Measurements from ENCODE around the gene NAXD.
"Not testable (repeated sequence)": the region's sequence is repeated elsewhere in the genome, so short reads cannot be mapped to it uniquely, and the experiment has no call there.

NAXD gene

DNA sequence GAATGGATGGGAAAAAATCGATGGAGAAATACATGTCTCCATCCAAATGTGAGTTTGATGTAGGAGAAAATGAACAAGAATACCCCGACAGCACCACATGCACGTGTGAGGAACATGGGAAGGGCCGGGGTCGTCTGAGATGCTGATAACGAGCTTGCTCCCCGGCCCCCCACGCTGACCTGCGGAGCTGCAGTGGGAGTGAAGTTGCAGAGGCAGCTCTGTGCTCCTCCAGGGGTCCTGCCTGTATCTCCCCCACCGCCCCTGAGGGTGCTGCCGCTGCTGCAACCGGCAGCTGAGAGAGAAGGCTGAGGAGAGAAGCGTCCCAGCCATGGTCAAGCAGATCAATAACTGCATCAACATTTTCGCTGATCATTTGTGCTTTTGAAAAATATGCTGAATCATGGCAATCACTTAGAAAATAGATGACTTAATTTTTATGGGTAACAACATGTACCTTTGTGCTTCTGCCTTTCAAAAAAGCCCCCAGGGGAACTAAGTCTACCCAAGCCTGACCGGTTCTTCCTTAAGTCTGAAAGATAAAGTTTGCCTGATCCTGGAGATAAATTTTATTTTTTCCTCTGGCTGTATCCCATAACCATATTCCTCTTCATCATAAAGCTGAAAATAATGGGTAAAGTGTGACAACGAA, 18.2 kb upstream of the NAXD start:
- no peak for DNase-seq

DNA sequence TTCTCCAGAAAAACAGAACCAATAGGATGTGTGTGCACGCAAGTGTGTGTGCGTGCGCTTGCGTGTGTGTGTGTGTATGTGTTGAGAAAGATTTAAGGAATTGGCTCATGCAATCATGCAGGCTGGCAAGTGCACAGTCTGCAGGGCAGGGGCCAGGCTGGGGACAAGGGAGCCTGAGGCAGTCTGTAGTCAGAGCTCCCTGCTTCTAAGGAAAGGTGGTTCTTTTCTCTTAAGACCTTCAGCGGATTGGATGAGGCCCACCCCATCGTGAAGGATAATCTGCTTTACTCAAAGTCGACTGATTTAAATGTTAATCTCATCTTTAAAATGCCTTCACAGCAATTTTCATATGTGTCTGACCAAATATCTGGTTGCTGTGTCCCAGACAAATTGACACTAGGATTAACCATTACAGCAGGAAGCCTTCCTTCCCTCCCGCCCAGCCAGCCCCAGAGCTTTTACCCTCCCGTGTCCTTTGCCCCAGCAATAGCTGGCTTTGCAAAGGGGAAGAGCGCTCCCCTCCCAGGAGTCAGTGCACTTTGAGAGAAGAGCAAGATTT, 15.0 kb upstream of the NAXD start:
- no peak for DNase-seq

DNA sequence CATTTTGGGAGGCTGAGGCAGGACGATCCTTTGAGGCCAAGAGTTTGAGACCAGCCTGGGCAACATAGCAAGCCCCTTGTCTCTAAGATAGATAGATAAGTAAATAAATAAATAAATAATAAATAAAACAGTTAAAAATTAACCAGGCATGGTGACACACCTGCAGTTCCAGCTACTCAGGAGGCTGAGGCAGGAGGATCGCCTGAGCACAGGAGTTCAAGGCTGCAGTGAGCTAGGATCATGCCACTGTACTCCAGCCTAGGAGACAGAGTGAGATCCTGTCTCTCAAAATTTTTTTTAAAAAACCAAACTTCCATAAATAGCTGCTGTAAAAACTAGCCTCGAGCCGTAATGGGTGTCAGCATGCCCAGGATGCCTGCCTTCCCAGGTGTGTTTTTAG, 14.4 kb upstream of the NAXD start:
- DNase-seq: no peak

DNA sequence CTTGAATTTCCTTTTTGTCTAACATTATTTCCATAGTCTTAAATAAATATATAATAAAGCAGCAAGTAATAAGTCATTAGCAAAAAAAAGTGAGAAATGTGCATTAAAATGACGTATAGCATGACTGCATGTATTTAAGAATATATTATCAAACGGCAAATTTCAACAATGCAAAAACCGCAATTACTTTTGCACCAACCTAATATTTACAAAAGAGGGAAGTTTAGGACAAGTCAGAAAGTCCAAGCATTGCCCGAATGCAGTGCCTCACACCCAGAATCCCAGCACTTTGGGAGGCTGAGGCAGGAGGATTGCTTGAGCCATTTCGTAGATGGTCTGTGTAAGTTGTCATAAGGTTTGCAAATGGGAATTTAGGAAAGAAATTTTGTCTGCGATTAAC, 10.2 kb upstream of the NAXD start:
- DNase-seq: no peak

DNA sequence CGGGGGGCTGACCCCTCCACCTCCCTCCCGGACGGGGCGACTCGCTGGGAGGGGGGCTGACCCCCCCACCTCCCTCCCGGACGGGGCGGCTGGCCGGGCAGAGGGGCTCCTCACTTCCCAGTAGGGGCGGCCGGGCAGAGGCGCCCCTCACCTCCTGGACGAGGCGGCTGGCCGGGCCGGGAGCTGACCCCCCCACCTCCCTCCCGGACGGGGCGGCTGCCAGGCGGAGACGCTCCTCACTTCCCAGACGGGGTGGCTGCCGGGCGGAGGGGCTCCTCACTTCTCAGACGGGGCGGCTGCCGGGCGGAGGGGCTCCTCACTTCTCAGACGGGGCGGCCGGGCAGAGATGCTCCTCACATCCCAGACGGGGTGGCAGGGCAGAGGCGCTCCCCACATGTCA, 9.1 kb upstream of the NAXD start:
- not testable (repeated sequence) for DNase-seq

DNA sequence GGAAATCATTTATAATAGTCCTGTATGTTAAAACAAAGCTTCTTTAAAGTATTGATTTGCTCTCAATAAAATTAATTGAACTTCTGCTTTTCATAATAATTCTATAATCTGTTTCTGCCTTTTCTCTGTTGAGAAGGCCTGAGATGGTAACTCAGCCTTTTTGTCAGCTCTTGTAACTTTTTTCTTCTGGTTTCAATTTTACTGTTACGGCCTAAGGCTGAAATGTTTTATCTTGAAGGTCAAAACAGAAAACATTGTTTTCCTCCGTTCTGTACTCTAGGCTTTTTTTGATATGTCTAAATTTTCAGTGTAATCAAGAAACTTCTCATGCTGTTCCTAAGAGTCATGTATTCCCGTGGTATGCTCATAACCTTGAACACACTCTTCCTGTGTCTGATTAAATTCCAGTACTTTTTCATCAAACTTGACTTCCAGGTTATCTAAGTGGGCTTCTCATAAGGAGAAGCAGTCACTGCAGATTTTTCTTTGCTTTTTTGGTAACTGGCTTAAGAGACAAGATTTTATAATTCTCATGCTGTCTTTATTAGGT, 7.6 kb upstream of the NAXD start:
- DNase-seq: no peak

DNA sequence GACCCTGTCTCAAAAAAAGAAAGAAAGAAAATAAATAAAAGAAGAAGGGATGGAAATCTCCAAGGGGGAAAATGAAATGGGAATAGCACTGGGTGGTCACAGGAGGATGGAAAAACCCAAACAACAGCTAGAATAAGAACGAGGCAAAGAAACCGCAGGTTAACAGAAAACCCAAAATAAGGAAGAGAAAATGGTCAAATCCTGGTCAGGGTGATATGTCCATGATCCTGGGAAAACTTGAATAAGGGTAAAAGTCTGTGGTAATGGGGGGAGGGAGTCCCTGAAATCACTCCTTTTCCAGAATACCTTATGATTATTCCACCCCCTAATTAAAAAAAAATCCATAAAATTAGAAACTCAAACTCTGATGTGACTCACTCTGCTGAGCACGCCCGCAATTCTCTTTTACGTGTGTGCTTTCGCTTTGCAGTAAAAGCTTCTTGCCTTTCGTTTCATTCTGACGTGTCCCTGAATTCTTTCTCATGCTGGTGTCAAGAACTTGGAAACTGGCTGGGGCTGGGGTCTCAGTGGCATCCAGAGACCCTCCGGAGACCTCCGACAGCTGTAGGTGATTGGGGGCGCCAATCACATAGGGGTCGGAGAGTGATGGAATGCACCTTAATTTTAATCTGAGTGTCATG, 4.3 kb upstream of the NAXD start:
- no peak for DNase-seq

DNA sequence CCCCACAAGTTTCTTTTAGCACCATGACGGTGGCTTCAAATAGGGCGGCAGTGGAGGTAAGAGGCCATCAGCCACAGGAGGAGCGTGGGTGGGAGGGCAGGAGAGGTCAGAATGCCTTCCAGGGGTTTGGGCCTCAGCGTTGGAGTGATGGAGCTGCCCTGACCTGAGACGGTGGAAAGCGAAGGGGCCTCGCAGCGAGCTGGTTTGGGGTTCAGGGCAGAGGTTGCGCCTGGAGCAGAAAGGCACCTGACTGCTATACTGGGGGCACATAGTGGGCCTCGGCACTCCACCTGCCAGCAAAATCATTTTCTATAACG, 382 bp upstream of the NAXD start:
- no peak for DNase-seq

DNA sequence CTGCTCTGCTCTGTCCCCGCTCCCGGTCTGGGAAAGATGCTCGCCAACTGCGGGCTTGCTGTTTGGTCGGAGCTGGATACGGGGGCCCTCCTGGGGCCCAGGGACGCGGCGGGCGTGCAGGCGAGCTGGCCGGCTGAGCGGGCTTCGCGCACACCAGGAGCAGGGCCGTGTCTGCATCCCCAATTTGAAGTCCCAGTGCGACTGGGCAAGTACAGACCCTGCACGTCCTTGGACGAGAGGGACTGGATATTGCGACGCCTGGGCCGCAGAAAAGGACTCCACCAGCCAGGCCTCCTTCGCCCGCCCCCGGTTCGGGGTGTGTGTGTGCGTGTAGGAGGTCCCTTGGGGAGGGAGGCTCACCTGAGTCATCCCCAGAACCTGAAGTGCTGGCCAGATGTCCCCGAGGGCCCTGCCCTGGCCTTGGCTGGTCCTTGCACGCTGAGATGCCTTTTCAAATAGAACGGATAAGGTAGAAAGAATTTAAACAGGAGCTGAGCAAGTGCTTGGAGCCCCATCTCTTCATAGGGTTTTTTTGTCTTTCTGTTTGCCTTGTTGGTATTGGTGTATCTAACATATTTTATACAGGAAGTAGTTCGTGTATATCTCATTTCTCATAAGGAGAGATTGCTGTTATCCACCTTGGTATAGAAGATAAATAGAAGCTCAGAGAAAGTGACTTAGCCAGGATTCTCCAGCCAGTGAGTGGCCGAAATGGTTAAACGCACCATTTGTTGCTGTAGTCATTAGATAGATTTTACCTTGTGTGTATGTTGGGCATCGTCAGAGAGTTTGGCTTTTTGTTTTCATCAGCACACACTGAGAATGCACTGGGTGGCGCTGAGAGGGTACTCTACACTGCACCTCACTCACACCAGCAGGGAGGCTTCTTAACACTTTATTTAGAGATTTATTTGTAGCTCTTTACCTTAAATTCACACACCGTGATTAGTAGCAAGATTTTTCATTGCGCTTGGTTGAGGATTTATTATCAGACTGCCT, 1.1 kb downstream of the NAXD start:
- peak; percentile 34 for DNase-seq

DNA sequence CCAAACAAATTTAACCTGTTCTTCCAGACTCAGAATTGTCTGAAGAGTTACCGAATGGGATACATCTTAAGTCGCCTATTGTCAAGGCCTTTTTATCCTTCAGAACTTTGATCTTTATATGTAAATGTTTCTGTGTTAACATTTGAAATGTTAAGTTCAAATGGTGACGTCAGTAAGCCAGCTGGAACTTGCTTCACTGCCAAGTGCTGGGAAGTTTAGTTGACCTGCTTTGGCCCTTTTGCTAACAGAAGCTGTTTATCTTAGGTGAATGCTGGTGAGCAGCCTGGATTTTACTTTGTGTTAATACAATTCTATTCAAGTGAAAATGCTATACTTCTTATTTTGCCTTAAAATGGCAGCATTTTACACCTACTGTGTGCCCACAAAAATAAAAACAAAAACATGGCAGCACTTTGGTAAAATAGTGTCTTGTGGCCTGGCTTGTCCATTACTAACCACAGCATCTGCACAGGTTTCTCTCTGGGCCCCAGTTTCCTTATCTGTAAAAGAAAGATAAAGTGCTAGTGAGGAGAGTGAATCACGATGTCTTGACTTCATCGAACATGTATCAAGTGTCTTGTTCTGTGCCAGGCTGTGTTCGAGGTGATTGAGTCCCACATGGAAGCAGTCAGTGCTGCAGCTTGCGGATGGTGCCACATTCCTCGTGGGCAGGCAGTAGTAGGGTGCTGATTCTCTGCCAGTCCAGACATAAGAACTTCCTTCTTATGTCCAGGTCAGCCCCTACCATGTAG, 2.2 kb downstream of the NAXD start:
- no peak for DNase-seq

DNA sequence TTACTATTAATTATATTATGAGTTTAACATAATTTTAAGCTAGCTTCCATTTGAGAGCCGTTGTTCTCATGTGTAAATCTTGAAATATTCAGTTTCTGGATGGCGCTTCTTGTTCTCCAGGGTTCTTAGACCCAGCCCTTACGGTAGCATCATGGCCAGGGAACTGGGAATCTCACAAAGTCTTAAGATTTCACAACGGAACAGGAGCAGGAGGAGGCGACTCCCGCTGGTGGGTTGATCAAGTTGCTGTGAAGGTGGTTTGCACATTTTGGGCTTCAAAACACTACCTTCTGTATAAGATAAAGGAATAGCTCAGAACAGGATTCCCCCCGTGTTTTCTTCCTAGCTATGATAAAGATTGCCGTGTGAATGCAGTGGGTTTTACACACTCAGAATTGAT, 2.8 kb downstream of the NAXD start:
- DNase-seq: no peak

DNA sequence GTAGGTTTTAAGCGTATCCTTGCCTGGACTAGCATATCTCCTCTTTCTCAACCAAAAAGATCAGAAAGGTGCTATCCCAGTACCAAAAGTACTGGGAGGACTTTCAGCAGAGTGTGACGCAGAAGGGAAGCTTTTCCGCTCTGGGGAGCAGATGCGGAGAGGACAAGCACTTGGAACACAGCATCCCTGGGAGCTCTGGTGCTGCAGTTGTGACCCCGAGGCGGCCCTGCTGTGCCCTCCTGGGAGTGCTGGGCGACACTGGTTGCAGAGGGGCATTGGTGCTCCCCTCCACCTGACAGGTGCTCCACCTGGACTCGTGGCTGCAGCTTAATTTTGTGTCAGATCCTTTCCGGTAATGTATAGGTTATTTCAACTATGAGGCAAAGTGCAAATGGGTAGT, 3.4 kb downstream of the NAXD start:
- DNase-seq: no peak

DNA sequence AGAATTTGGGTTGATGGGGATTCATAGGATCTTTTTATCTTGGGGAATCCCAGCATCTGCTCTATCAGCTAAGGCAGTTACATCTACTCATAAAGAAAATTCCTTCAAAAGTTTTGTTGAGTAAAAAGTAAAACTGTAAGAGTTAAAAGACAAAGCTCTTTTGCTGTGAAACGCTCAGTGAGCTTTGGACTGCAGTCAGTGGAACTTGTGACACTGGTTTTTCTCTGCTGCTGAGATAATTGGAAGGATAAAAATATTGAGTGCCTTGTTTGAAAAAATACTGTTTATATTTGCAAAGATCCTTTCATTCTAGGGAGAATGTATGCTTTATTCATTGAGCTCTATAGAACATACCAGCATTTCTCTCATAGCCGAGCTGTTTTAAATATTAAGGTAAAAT, 5.3 kb downstream of the NAXD start:
- no peak for DNase-seq

DNA sequence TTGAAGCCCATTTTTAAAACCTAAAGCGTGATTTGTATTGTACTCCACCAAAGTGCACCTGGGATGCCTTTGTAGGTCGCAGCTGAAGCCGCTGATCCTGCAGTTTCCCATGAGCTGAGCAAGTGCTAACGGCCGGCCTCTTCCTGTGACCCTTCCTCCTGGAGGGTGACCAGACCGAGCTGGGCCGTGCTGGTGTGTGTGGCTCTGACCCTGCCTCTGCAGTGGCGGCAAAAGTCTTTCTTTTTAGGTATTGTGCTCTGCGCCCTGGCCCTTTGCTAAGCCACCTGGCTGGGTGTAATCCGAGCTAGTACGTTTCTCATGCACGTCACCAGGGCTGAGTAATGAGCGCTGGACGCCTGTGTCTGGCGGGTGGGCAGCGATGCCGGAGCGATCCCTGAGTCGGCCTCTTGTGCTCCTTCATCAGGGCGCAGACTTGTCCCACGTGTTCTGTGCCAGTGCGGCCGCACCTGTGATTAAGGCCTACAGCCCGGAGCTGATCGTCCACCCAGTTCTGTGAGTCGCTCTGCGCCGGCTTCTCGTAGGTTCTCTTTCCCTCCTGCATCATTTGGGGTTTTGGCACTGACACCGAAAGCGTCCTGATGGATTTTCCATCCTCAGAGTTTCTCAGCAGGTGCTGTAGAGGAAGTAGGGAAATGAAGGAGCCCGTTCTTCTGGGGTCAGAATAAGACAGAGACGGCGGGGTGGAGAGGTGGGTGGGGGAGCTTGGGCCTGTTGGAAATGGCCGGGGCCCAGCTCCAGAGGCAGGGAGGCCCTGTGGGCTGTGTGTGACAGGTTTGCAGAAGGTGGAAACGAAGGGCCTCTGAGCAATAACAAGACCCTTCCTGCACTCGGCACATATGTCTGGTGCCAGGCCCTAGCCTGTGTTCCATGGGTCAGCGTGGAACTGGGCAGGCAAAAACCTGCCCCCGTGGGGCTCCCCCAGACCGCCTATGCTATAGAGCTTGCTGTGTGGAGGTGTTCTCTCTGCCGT, 9.7 kb downstream of the NAXD start:
- no peak for DNase-seq

DNA sequence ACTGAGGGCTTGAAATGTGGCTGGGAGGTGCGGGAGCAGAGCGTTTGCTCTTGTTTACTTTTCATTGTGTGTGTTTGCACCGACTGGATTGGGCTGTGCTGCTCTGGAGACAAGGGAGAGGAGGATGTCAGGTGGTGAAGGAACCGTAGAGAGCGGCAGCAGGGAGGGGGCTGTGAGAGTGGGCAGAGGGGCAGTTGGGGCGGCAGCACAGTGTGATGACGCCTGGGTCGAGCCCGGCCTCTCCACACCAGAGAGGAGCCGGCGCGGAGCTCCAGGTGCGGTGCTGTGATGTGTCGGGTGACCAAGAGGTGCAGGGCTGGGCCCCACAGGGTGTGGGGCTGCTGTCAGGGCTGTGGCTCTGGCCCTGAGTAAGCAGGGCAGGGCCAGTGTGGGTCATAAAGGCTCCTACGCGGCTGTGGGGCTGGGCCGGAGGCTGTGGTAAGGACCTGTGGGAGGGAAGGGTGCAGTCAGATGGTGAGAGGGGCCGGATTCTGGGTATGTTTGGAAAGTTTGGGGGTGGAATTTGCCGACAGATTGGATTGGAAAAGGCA, 10.5 kb downstream of the NAXD start:
- no peak for DNase-seq

DNA sequence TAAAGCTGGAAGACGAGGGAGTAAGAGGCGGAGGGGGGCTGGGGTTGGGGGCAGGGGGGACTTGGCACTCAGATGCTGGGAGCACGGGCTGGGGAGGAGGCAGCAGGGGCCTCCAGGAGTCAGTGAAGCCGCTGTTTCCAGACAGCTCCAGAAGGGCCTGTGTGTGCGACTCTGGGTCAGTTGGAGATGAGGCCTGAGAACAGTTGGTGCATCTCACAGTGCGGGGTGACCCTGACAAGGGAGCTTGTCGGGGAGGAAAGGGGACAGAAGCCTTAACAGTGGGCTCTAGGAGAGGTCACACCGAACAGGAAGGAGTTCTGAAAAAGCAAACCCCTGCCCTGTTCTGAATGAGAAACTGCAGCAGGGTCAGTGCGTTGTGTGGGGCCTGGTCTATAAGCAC, 11.2 kb downstream of the NAXD start:
- no peak for DNase-seq

DNA sequence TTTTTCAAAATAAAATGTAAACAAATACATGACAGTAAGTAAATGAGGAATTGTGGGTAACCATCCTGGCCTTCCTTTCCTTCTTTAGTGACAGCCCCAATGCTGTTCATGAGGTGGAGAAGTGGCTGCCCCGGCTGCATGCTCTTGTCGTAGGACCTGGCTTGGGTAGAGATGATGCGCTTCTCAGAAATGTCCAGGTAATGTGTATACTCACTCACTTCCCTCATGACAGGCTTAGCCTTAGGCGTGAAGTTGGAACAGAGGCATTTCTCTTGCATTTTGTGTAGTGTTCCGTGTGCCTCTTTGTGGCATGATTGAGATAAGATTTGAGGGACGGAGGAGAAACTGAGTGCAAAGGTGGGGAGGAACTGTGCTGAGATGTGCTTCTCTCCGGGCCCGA, 12.0 kb downstream of the NAXD start:
- DNase-seq: no peak

DNA sequence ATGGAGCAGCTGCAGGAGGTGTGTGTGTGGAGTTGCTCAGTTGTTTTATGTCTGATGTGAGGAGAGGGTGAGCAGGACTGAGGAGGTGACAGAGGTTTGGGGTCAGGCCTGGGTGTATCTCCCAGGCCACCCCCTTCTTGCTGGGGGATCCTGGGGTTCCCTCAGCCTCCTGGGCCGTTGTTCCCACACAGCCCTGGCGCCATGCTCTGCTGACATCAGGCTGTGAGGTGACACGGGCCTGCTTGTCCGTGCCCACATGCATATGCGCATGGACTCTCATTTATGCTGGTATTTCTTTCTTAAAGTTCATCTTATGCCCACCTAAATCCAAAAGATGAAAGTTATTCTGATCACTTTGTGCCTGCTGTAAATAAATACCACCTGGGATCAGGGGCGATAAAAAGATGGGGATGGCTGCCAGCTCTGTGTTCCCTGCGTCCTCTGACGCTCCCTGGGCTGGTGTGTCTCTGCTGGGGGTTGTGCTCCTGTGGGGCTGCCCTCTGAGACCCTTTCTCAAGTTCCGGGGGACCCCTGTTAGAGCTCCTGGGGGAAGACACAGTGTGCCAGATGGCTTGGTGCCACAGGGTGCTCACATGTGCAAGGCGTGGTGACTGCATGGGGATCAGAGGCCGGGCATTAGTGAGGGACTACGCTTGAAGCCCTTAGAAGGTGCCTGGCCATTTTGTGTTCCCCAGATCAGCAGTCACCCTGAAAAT, 12.6 kb downstream of the NAXD start:
- DNase-seq: no peak

DNA sequence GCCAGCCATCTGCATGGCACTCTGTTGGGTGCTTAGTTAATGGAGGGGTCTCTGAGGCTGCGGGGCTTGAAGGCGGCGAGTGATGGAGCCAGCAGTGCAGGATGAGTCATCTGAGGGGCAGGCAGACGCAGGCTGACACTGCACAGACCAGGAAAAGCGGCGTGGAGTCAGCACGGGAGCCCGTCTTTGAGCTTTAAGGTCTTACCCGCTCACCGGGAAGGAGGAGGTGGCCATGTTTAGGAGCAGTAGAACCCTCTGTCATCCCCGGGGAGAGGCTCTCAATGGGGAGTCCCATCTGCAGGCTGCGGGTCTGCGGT, 13.1 kb downstream of the NAXD start:
- no peak for DNase-seq

DNA sequence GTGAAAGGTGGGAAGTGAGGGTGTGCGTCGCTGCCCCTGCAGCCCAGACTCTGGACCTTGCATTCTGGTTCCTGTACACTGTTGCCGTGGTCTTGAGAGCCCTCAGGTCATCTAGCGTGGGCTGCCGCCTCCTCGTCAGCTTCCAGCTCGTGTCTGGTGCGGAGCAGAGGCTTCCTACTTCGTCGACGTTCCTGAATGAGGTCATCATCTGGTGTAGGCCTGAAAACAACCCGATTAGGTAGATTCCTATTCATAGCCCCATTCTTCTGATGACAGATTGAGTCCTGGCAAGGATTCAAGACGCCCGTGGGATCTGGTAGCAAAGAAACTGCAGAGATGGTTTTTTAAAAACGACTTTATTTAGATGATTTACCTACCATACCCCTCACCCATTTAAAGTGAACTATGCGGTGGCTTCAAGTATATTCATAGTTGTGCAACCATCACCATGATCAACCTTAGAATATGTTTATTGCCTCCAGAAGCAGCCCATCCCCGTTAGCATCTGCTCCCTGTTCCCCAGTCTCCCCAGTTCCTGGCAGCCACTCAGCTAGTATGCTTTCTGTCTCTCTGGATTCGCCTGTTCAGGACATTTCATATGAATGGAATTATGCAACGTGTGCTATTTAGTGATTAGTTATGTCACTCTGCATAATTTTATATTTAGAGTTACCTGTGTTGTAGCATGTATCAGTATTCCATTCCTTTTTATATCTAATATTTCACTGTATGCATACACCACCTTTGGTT, 13.8 kb downstream of the NAXD start:
- DNase-seq: no peak

All from DMS79 treated with DMSO at 0.1 percent for 48 hours (cell line).